Smooth muscle cell (in vitro differentiated cells): ENCODE measurements around the gene PLA2G4C. TPM values are rescaled to one million over a fixed set of nuclear protein-coding genes. Genes with fewer than 3 reads are reported as not detected.

Experiments
- DNase-seq: peaks from one replicate; lab custom pipeline; 2025; ENCODE audit not compliant: unreplicated experiment; lab: John Stamatoyannopoulos, UW
- H2AFZ ChIP-seq: fragments of 200-600 bp; sonication (generic); 2 replicates; pipeline ENCODE4 v1.6.0; 2016; ENCODE audit warnings: antibody characterized with exemption, low read depth, mild to moderate bottlenecking
- H3F3A ChIP-seq: fragments of 200-600 bp; sonication (generic); 2 replicates; pipeline ENCODE4 v1.6.0; 2017; ENCODE audit warnings: antibody characterized with exemption, low read depth
- H3K27ac ChIP-seq: fragments of 200-600 bp; sonication (generic); 2 replicates; pipeline ENCODE4 v1.5.1; 2016; ENCODE audit warnings: low read depth, mild to moderate bottlenecking
- H3K27me3 ChIP-seq: fragments of 200-600 bp; sonication (generic); 2 replicates; pipeline ENCODE4 v1.6.1; 2016; ENCODE audit warnings: low read depth, mild to moderate bottlenecking
- H3K36me3 ChIP-seq: fragments of 200-600 bp; sonication (generic); 2 replicates; pipeline ENCODE4 v1.5.1; 2016; ENCODE audit warnings: low read depth
- H3K4me1 ChIP-seq: fragments of 200-600 bp; sonication (generic); 2 replicates; pipeline ENCODE4 v1.5.1; 2016; ENCODE audit warnings: low read depth
- H3K4me2 ChIP-seq: fragments of 200-600 bp; sonication (generic); 2 replicates; pipeline ENCODE4 v1.6.0; 2016; ENCODE audit warnings: mild to moderate bottlenecking
- H3K4me3 ChIP-seq: fragments of 200-600 bp; sonication (generic); 2 replicates; pipeline ENCODE4 v1.5.1; 2016; ENCODE audit warnings: mild to moderate bottlenecking
- H3K79me2 ChIP-seq: fragments of 200-600 bp; sonication (generic); 2 replicates; pipeline ENCODE4 v1.6.0; 2016; ENCODE audit warnings: low read depth, mild to moderate bottlenecking
- H3K9ac ChIP-seq: fragments of 200-600 bp; sonication (generic); 2 replicates; pipeline ENCODE4 v1.6.0; 2016; ENCODE audit warnings: low read depth
- H3K9me3 ChIP-seq: fragments of 200-600 bp; sonication (generic); replicated peaks from 2 replicates; pipeline ENCODE4 v1.5.1; 2016; ENCODE audit warnings: low read depth
- H4K20me1 ChIP-seq: fragments of 200-600 bp; sonication (generic); 2 replicates; pipeline ENCODE4 v1.6.0; 2016; ENCODE audit warnings: low read depth
- WGBS: methylation state at CpG from one replicate; pipeline ENCODE4 v1.1.7; 2016; ENCODE audit warnings: low lambda C conversion rate; 5-methylcytosine and 5-hydroxymethylcytosine counted together
- polyA plus RNA-seq: library from polyadenylated mRNA; unstranded; fragments of >200 nt; fragmentation: Nextera tagmentation; extraction: Ambion mirVana; gene quantifications from 2 replicates; pipeline ENCODE4 v1.2.1, GENCODE V29; 2016
- total RNA-seq: library from RNA; depleted of rRNA; stranded (reverse); fragments of >200 nt; gene quantifications from 2 replicates; pipeline ENCODE4 v1.2.3, GENCODE V29; 2014
- TF ChIP-seq, protein P1 (sequence below): fragments of 200-600 bp; sonication (generic); IDR thresholded peaks from 2 replicates; pipeline ENCODE4 v1.5.1; 2017; ENCODE audit warnings: borderline replicate concordance, mild to moderate bottlenecking, antibody characterized with exemption; ENCODE audit not compliant: insufficient read depth, poor library complexity, severe bottlenecking

The PLA2G4C gene
- total and polyA plus RNA-seq, 2 experiments from 2014 or later = 0.63 to 1.7 TPM

DNA sequence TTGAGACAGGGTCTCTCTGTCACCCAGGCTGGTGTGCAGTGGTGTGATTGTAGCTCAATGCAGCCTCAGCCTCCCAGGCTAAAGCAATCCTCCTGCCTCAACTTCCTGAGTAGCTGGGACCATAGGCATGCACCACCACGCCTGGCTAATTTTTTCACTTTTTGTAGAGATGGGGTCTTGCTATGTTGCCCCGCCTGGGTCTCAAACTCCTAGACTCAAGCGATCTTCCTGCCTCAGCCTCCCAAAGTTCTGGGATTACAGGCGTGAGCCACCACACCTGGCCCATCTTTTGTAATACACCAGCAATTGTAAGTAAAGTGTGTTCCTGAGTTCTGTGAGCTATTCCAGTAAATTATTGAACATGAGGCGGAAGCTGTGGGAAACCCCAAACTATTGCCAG, 6.7 kb downstream of the PLA2G4C start:
- H4K20me1 ChIP-seq = no peaks in the 10 kb centered on the region
- H3K36me3 ChIP-seq = no peaks in the 10 kb centered on the region
- H3K9me3 ChIP-seq = no peaks in the 10 kb centered on the region
- no peak overlapping the region for H3K4me3 ChIP-seq
- H2AFZ ChIP-seq = no peak overlapping the region
- 92% methylated on average over 5 of the region's 5 CpGs for WGBS
- no peak overlapping the region for H3K27ac ChIP-seq
- no peak overlapping the region for H3K4me2 ChIP-seq
- H3K9ac ChIP-seq = no peak overlapping the region
- no peaks in the 10 kb centered on the region for H3K79me2 ChIP-seq
- no peaks in the 10 kb centered on the region for H3K27me3 ChIP-seq
- TF ChIP-seq, protein P1, sequence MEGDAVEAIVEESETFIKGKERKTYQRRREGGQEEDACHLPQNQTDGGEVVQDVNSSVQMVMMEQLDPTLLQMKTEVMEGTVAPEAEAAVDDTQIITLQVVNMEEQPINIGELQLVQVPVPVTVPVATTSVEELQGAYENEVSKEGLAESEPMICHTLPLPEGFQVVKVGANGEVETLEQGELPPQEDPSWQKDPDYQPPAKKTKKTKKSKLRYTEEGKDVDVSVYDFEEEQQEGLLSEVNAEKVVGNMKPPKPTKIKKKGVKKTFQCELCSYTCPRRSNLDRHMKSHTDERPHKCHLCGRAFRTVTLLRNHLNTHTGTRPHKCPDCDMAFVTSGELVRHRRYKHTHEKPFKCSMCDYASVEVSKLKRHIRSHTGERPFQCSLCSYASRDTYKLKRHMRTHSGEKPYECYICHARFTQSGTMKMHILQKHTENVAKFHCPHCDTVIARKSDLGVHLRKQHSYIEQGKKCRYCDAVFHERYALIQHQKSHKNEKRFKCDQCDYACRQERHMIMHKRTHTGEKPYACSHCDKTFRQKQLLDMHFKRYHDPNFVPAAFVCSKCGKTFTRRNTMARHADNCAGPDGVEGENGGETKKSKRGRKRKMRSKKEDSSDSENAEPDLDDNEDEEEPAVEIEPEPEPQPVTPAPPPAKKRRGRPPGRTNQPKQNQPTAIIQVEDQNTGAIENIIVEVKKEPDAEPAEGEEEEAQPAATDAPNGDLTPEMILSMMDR = no peak
- H3F3A ChIP-seq = no peaks in the 10 kb centered on the region
- no peaks in the 10 kb centered on the region for H3K4me1 ChIP-seq
- DNase-seq = no peak

DNA sequence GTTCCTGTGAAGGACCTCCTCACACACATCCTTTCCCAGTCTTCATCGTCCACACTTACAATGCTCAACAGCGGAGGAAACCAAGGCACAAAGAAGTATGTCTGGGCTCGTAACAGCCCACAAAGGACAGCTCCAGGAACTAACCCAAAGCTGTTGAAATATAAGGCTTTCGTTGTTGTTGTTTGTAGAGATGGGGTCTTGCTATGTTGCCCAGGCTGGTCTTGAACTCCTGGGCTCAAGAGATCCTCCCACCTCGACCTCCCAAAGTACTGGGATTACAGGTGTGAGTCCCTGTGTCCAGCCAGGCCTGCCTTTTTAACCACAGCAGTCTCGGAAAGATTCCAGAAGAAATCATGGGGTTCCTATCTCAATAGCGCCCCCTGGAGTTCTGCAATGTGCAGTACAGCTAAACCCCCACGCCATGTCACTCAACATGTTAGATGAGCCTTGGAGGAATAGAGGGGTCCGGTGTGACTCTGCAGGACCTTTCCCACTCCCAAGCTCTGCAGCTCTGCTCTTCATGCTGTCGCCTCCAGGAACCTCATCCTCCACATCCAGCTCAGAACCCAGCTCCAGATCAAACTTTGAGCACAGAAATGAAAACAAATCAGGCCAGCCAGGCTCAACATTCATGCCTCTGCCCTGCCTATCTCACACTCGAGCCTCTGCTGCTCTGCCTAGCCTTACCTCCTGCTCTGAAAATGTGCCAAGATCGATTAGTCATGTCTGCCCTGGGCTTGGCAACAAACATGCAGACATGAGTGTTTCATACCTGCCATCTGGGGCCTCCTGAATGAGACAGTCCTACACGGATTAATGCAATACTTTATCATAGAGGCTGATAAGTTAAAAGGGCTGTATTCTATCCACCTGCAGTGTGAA, 7.5 kb downstream of the PLA2G4C start:
- H3K4me1 ChIP-seq = no peaks in the 10 kb centered on the region
- WGBS = 55% methylated on average over 13 of the region's 13 CpGs
- H2AFZ ChIP-seq = no peak overlapping the region
- DNase-seq = no peak
- no peak overlapping the region for H3K9ac ChIP-seq
- H3F3A ChIP-seq = no peaks in the 10 kb centered on the region
- H3K36me3 ChIP-seq = no peaks in the 10 kb centered on the region
- no peaks in the 10 kb centered on the region for H3K27me3 ChIP-seq
- no peaks in the 10 kb centered on the region for H3K79me2 ChIP-seq
- H3K9me3 ChIP-seq = no peaks in the 10 kb centered on the region
- H3K4me2 ChIP-seq = no peak overlapping the region
- no peak overlapping the region for H3K4me3 ChIP-seq
- H3K27ac ChIP-seq = no peak overlapping the region
- no peaks in the 10 kb centered on the region for H4K20me1 ChIP-seq
- TF ChIP-seq, protein P1 = peak; percentile 66

DNA sequence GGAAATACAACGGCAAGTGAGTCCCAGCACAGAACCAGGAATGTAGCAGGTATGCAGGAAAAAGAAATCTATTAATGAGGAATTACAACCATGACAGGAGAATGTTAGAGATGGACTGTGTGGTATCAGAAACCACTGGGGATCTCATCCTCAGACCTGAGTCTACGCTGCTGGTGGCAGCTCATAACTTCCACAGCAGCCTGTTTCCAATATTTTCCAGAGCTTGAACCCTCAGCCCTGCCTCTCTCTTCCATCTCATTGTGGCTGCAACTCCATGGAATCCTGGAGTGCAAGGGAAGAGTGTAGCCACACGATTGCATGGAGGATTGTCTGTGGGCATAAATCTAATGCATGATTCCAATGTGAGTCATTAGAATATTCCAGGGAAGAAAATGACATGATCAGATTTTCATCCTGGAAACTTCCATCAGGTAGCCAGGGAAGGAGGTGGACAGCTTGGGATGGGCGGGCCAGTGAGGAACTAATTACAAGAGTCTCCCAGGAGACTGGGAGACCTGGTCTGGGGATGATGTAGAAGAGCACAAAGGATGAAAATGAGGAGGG, 14.9 kb downstream of the PLA2G4C start:
- H3K4me3 ChIP-seq = no peak overlapping the region
- no peak for DNase-seq
- no peak overlapping the region for H2AFZ ChIP-seq
- no peaks in the 10 kb centered on the region for H3K27me3 ChIP-seq
- TF ChIP-seq, protein P1 = no peak
- no peaks in the 10 kb centered on the region for H3F3A ChIP-seq
- H3K36me3 ChIP-seq = no peaks in the 10 kb centered on the region
- no peaks in the 10 kb centered on the region for H3K9me3 ChIP-seq
- WGBS = 79% methylated on average over 4 of the region's 4 CpGs
- no peaks in the 10 kb centered on the region for H3K79me2 ChIP-seq
- no peaks in the 10 kb centered on the region for H4K20me1 ChIP-seq
- no peak overlapping the region for H3K4me2 ChIP-seq
- H3K4me1 ChIP-seq = no peaks in the 10 kb centered on the region
- no peak overlapping the region for H3K27ac ChIP-seq
- H3K9ac ChIP-seq = no peak overlapping the region
